HFF-Myc (cell line): ENCODE data around the gene RAB30.
"Not testable (repeated sequence)": the region's sequence is repeated elsewhere in the genome, so short reads cannot be mapped to it uniquely, and the experiment has no call there.

Experiments
- DNase-seq: peaks from one replicate; pipeline ENCODE4 v3.0.0-alpha.2; 2011; ENCODE audit warnings: low read depth; ENCODE audit errors: extremely low read depth
- H3K4me3 ChIP-seq: replicated peaks from 2 replicates; pipeline ENCODE4 v1.5.1; 2011; ENCODE audit warnings: low read depth, mild to moderate bottlenecking, control low read depth, low read length
- TF ChIP-seq, protein P1 (sequence below): IDR thresholded peaks from 2 replicates; pipeline ENCODE4 v1.5.1; 2012; ENCODE audit warnings: mild to moderate bottlenecking, low read depth, low read length, control low read depth; ENCODE audit errors: missing control alignments

Gene RAB30

DNA sequence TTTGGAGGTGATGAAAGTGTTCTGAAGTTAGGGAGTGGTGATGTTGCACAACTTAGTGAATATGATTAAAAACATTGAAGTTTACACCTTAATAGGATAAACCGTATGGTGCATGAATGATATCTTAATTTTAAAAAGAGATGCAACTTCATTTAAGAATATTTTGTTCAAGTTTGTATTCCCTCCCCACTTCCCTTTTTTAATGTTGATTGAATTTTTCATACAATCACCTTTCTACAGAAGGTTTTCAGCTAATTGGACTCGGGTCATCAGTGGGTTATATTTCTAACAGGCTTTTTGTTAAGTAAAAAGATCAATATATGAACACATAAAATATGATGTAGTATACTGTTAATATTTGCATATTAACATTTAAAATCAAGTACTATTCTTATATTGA lies 97.6 kb downstream of the RAB30 start:
- TF ChIP-seq, protein P1, sequence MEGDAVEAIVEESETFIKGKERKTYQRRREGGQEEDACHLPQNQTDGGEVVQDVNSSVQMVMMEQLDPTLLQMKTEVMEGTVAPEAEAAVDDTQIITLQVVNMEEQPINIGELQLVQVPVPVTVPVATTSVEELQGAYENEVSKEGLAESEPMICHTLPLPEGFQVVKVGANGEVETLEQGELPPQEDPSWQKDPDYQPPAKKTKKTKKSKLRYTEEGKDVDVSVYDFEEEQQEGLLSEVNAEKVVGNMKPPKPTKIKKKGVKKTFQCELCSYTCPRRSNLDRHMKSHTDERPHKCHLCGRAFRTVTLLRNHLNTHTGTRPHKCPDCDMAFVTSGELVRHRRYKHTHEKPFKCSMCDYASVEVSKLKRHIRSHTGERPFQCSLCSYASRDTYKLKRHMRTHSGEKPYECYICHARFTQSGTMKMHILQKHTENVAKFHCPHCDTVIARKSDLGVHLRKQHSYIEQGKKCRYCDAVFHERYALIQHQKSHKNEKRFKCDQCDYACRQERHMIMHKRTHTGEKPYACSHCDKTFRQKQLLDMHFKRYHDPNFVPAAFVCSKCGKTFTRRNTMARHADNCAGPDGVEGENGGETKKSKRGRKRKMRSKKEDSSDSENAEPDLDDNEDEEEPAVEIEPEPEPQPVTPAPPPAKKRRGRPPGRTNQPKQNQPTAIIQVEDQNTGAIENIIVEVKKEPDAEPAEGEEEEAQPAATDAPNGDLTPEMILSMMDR: no peak
- H3K4me3 ChIP-seq: no peak overlapping the region
- DNase-seq: no peak

DNA sequence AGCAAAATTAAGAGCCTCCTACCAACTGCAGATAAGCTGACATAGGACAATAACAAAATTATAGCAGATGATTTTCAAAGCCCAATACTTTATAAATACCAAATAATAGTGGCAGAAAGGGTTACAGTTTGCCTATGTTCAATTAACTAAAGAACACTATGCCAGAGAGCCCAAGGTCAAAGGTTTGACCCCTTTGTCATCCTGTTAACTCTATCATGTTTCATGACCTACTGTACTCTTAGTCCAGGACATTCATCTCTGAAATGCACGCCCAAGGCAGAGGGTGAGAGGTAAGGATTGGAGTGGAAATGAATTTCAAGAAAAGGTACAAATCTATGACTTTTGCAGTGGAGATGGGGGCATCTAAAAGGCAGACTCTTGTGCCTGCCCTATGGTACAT lies 99.6 kb downstream of the RAB30 start:
- no peak overlapping the region for H3K4me3 ChIP-seq
- DNase-seq: no peak
- TF ChIP-seq, protein P1: no peak

DNA sequence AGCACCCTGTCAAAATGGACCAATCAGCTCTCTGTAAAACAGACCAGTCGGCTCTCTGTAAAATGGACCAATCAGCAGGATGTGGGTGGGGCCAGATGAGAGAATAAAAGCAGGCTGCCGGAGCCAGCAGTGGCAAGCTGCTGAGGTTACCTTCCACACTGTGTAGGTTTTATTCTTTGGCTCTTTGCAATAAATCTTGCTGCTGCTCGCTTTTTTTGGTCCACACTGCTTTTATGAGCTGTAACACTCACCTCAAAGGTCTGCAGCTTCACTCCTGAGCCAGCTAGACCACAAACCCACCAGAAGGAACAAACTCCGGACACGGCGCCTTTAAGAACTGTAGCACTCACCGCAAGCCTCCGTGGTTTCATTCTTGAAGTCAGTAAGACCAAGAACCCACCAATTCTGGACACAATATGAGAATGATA lies 100.2 kb downstream of the RAB30 start:
- not testable (repeated sequence) for H3K4me3 ChIP-seq

DNA sequence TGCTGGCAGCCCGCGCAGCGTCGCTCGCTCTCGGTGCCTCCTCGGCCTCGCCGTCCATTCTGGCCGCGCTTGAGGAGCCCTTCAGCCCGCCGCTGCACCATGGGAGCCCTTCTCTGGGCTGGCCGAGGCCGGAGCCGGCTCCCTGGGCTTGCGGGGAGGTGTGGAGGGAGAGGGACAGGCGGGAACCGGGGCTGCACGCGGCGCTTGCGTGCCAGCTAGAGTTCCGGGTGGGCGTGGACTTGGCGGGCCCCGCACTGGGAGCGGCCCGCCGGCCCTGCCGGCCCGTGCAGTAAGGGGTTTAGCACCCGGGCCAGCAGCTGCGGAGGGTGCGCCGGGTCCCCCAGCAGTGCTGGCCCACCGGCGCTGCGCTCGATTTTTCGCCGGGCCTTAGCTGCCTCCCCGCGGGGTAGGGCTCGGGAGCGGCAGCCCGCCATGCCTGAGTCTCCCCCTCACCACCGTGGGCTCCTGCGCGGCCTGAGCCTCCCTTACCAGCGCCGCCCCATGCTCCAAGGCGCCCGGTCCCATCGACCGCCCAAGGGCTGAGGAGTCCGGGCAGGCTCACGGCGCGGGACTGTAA lies 101.1 kb downstream of the RAB30 start:
- not testable (repeated sequence) for DNase-seq, H3K4me3 ChIP-seq

More for the DNA sequence above, 100.2 kb downstream of the RAB30 start:
- not testable (repeated sequence) for DNase-seq

DNA sequence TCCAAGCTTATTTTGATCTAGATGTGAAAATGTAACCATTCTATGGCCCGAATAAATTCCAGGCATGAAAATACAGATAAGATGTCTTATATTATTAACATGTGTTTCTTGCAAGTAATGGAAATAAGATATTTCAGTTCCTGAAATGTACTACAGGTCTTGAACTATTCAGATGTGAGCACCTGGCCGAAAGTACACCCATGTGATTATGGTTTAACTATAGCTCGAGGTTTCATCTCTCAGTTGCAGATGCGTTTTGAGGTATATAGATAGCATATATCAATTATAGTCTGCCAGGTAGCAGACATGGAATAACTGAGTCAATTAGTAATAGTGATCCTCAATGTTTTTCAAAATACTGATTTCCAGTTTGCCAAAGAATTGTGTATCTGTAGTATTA lies 101.9 kb downstream of the RAB30 start:
- TF ChIP-seq, protein P1: no peak
- H3K4me3 ChIP-seq: no peak overlapping the region
- no peak for DNase-seq

DNA sequence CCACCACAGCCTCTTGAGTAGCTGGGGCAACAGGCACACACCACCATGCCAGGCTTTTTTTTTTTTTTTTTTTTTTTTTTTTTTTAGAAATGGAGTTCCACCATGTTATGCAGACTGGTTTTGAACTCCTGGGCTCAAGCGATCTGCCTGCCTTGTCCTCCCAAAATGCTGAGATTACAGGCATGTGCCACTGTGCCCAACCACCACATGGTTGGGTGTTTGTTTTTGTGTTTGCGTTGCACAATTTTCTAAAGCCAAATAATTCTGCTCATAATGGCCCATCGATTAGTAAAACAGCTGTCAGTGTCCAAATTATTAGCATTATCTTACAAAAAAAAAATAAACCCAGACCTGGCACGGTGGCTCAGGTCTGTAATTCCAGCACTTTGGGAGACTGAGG lies 104.3 kb downstream of the RAB30 start:
- TF ChIP-seq, protein P1: no peak
- DNase-seq: no peak
- no peak overlapping the region for H3K4me3 ChIP-seq

DNA sequence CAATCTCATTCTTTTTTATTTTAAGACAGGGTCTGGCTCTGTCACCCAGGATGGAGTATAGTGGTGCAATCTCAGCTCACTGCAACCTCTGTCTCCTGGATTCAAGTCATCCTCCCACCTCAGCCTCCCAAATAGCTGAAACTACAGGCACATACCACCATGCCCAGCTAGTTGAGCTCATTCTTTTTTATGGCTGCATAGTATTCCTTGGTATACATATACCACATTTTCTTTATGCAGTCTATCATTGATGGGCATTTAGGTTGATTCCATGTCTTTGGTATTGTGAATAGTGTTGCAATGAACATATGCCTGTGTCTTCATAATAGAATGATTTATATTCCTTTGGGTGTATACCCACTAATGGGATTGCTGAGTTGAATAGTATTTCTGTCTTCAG lies 109.7 kb downstream of the RAB30 start:
- not testable (repeated sequence) for H3K4me3 ChIP-seq, DNase-seq

DNA sequence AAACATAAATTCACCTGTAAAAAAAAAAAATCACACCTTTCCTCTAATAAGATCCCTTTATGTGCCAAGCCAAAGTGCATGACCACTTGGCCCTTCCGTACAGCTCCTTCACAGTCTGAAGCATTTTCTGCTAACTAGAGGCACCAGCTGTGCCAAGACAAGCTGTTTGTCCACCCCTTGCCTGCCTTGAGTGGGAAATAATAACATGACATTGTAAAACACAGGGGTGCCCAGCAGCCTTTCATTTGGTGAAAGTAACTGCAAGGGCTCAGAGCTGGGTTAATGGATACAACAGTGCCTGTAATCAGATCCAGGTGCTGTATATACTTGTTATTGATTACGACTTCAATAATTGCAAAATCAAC lies 110.9 kb downstream of the RAB30 start:
- H3K4me3 ChIP-seq: no peak overlapping the region
- TF ChIP-seq, protein P1: no peak
- DNase-seq: no peak
